Activated T-helper 17 cell treated with anti-CD3 and anti-CD28 coated beads, Interleukin-2, amount 50 U/mL, for 72 hours (primary cell): ENCODE data around the gene LYRM9. TPM values are rescaled to one million over a fixed set of nuclear protein-coding genes. Genes with fewer than 3 reads are reported as not detected.
A peak's percentile ranks its signal among the peaks of the same experiment; 100 is the strongest.

Source experiments
- ATAC-seq: fragments of 150-1000 bp; cut with Tn5 transposase; replicated peaks from 2 replicates; pipeline ENCODE4 v1.10.0; 2021; ENCODE audit warnings: mild to moderate bottlenecking, moderate library complexity
- H3K27ac Mint-ChIP-seq: one replicate; pipeline ENCODE4 v1.8.0; 2022; ENCODE audit warnings: mixed read lengths
- H3K27me3 Mint-ChIP-seq: one replicate; pipeline ENCODE4 v1.8.0; 2022; ENCODE audit warnings: mixed read lengths
- H3K36me3 Mint-ChIP-seq: one replicate; pipeline ENCODE4 v1.8.0; 2022; ENCODE audit warnings: low read depth, mild to moderate bottlenecking, mixed read lengths
- H3K4me1 Mint-ChIP-seq: one replicate; pipeline ENCODE4 v1.8.0; 2022; ENCODE audit warnings: mixed read lengths
- H3K4me3 Mint-ChIP-seq: one replicate; pipeline ENCODE4 v1.8.0; 2022; ENCODE audit warnings: mild to moderate bottlenecking, mixed read lengths
- H3K9me3 Mint-ChIP-seq: one replicate; pipeline ENCODE4 v1.8.0; 2022; ENCODE audit warnings: mixed read lengths
- total RNA-seq, 2 donors: library from RNA; stranded (reverse); gene quantifications; one replicate each; pipeline ENCODE4 v1.2.3, GENCODE V29; 2022

LYRM9 gene
- 1 to 10 TPM; 1.4 to 2.0 TPM for total RNA-seq

- Mint-ChIP-seq H3K9me3 (no peaks in the 10 kb centered on the region), H3K27me3 (peaks cover 16% of the 10 kb centered on the region), H3K36me3 (no peaks in the 10 kb centered on the region), H3K27ac (peak within 1 kb of the TSS; percentile 82), H3K4me3 (peak within 1 kb of the TSS; percentile 79), H3K4me1 (peaks cover 8% of the 10 kb centered on the region)
- ATAC-seq: peak; percentile 97
Observed at GRCh38 chr17:27892866-27893769, at the start of gene LYRM9. TSS of gene LYRM9 (minus strand) at chr17:27893365. CDS start at chr17:27882694, 10,671 bp downstream.

- peaks cover 7% of the 10 kb centered on the region for H3K27me3 Mint-ChIP-seq
Observed at GRCh38 chr17:27940503-27941428, 47.6 kb upstream of the LYRM9 start.

GRCh38 chr17:27939474-27940465, 46.6 kb upstream of the LYRM9 start:
- Mint-ChIP-seq H3K27me3 (peaks cover 17% of the 10 kb centered on the region), H3K9me3 (no peaks in the 10 kb centered on the region), H3K4me1 (no peaks in the 10 kb centered on the region), H3K27ac (no peak overlapping the region), H3K4me3 (no peak overlapping the region), H3K36me3 (no peaks in the 10 kb centered on the region)
- no peak for ATAC-seq

More at GRCh38 chr17:27940503-27941428, 47.6 kb upstream of the LYRM9 start:
- Mint-ChIP-seq H3K4me1 (no peaks in the 10 kb centered on the region), H3K27ac (no peak overlapping the region), H3K9me3 (no peaks in the 10 kb centered on the region), H3K36me3 (no peaks in the 10 kb centered on the region), H3K4me3 (no peak overlapping the region)
- ATAC-seq: no peak

GRCh38 chr17:27938864-27939263, 45.7 kb upstream of the LYRM9 start:
- no peak for ATAC-seq
- H3K27ac Mint-ChIP-seq: no peak overlapping the region
- no peaks in the 10 kb centered on the region for H3K4me1 Mint-ChIP-seq
- H3K9me3 Mint-ChIP-seq: no peaks in the 10 kb centered on the region
- H3K27me3 Mint-ChIP-seq: peaks cover 20% of the 10 kb centered on the region
- no peaks in the 10 kb centered on the region for H3K36me3 Mint-ChIP-seq
- H3K4me3 Mint-ChIP-seq: no peak overlapping the region

- Mint-ChIP-seq H3K36me3 (no peaks in the 10 kb centered on the region), H3K4me3 (no peak overlapping the region), H3K27ac (no peak overlapping the region), H3K9me3 (no peaks in the 10 kb centered on the region), H3K4me1 (no peaks in the 10 kb centered on the region), H3K27me3 (peaks cover 20% of the 10 kb centered on the region)
- ATAC-seq: no peak
Observed at GRCh38 chr17:27938241-27938640, 45.1 kb upstream of the LYRM9 start.

- no peak overlapping the region for H3K27ac Mint-ChIP-seq
- no peak overlapping the region for H3K4me3 Mint-ChIP-seq
- H3K27me3 Mint-ChIP-seq: peaks cover 20% of the 10 kb centered on the region
- H3K36me3 Mint-ChIP-seq: no peaks in the 10 kb centered on the region
- no peak for ATAC-seq
- no peaks in the 10 kb centered on the region for H3K9me3 Mint-ChIP-seq
- no peaks in the 10 kb centered on the region for H3K4me1 Mint-ChIP-seq
Observed at GRCh38 chr17:27937025-27937546, 43.9 kb upstream of the LYRM9 start.

- H3K36me3 Mint-ChIP-seq: no peaks in the 10 kb centered on the region
- no peaks in the 10 kb centered on the region for H3K9me3 Mint-ChIP-seq
- H3K27ac Mint-ChIP-seq: no peak overlapping the region
- no peak for ATAC-seq
- no peaks in the 10 kb centered on the region for H3K4me1 Mint-ChIP-seq
- no peak overlapping the region for H3K4me3 Mint-ChIP-seq
- H3K27me3 Mint-ChIP-seq: peaks cover 10% of the 10 kb centered on the region
Observed at GRCh38 chr17:27930000-27930399, 36.8 kb upstream of the LYRM9 start.

- no peak for ATAC-seq
- Mint-ChIP-seq H3K4me3 (no peak overlapping the region), H3K27ac (no peak overlapping the region), H3K4me1 (no peaks in the 10 kb centered on the region), H3K36me3 (no peaks in the 10 kb centered on the region), H3K27me3 (peaks cover 4% of the 10 kb centered on the region), H3K9me3 (no peaks in the 10 kb centered on the region)
Observed at GRCh38 chr17:27928587-27928986, 35.4 kb upstream of the LYRM9 start.

GRCh38 chr17:27927781-27928180, 34.6 kb upstream of the LYRM9 start:
- Mint-ChIP-seq H3K27me3 (peaks cover 4% of the 10 kb centered on the region), H3K27ac (no peak overlapping the region), H3K9me3 (no peaks in the 10 kb centered on the region), H3K4me1 (no peaks in the 10 kb centered on the region), H3K4me3 (no peak overlapping the region), H3K36me3 (no peaks in the 10 kb centered on the region)
- ATAC-seq: no peak

GRCh38 chr17:27921599-27921998, 28.4 kb upstream of the LYRM9 start:
- Mint-ChIP-seq H3K9me3 (no peaks in the 10 kb centered on the region), H3K4me3 (no peak overlapping the region), H3K27me3 (peaks cover 4% of the 10 kb centered on the region), H3K4me1 (no peaks in the 10 kb centered on the region), H3K36me3 (no peaks in the 10 kb centered on the region), H3K27ac (no peak overlapping the region)
- no peak for ATAC-seq

GRCh38 chr17:27921077-27921476, 27.9 kb upstream of the LYRM9 start:
- Mint-ChIP-seq H3K27ac (no peak overlapping the region), H3K36me3 (no peaks in the 10 kb centered on the region)
- no peak for ATAC-seq

GRCh38 chr17:27920569-27920968, 27.4 kb upstream of the LYRM9 start:
- H3K36me3 Mint-ChIP-seq: no peaks in the 10 kb centered on the region

More at GRCh38 chr17:27921077-27921476, 27.9 kb upstream of the LYRM9 start:
- no peaks in the 10 kb centered on the region for H3K9me3 Mint-ChIP-seq
- H3K27me3 Mint-ChIP-seq: peaks cover 4% of the 10 kb centered on the region
- no peaks in the 10 kb centered on the region for H3K4me1 Mint-ChIP-seq
- no peak overlapping the region for H3K4me3 Mint-ChIP-seq

GRCh38 chr17:27919079-27919478, 25.9 kb upstream of the LYRM9 start:
- Mint-ChIP-seq H3K27ac (no peak overlapping the region), H3K27me3 (peaks cover 8% of the 10 kb centered on the region), H3K36me3 (no peaks in the 10 kb centered on the region), H3K9me3 (no peaks in the 10 kb centered on the region), H3K4me1 (no peaks in the 10 kb centered on the region), H3K4me3 (no peak overlapping the region)
- ATAC-seq: no peak

More at GRCh38 chr17:27920569-27920968, 27.4 kb upstream of the LYRM9 start:
- Mint-ChIP-seq H3K27me3 (peaks cover 8% of the 10 kb centered on the region), H3K4me1 (no peaks in the 10 kb centered on the region), H3K4me3 (no peak overlapping the region), H3K27ac (no peak overlapping the region), H3K9me3 (no peaks in the 10 kb centered on the region)
- no peak for ATAC-seq
